LNCAP (cell line): ENCODE measurements around the gene HSF2.

Experiments used
- CTCF ChIP-seq: fragments of 450-650 bp; IDR thresholded peaks from 2 replicates; pipeline ENCODE4 v1.5.1; 2017; ENCODE audit warnings: mild to moderate bottlenecking

Gene HSF2

GRCh38 chr6:122416825-122417224, 17.4 kb downstream of the HSF2 start:
- TF ChIP-seq CTCF, result no peak

GRCh38 chr6:122422003-122422402, 22.6 kb downstream of the HSF2 start:
- no peak for TF ChIP-seq CTCF

- TF ChIP-seq CTCF, result no peak
Observed at GRCh38 chr6:122422614-122423267, 23.3 kb downstream of the HSF2 start.

- no peak for TF ChIP-seq CTCF
Observed at GRCh38 chr6:122423734-122424133, 24.3 kb downstream of the HSF2 start.

GRCh38 chr6:122426597-122426996, 27.1 kb downstream of the HSF2 start:
- TF ChIP-seq CTCF, result no peak

GRCh38 chr6:122428781-122429180, 29.3 kb downstream of the HSF2 start:
- TF ChIP-seq CTCF, result no peak

GRCh38 chr6:122429323-122429722, 29.9 kb downstream of the HSF2 start:
- TF ChIP-seq CTCF, result no peak

GRCh38 chr6:122431780-122432179, 32.3 kb downstream of the HSF2 start:
- no peak for TF ChIP-seq CTCF
